HL-60 (cell line): Measurements from ENCODE around the gene CRTC1.
A peak's percentile ranks its signal among the peaks of the same experiment; 100 is the strongest.

Experiments used
- CTCF ChIP-seq: IDR thresholded peaks from one replicate; pipeline ENCODE4 v1.5.1; 2011; ENCODE audit warnings: low read length, control low read depth, inconsistent platforms; ENCODE audit not compliant: insufficient read depth
- POLR2AphosphoS5 ChIP-seq: IDR thresholded peaks from 2 replicates; pipeline ENCODE4 v1.6.1; 2012; ENCODE audit warnings: low read depth
- REST ChIP-seq: IDR thresholded peaks from 2 replicates; pipeline ENCODE4 v1.6.1; 2012; ENCODE audit warnings: low read depth; ENCODE audit not compliant: insufficient replicate concordance
- SPI1 ChIP-seq: IDR thresholded peaks from 2 replicates; pipeline ENCODE4 v1.6.1; 2012; ENCODE audit warnings: low read depth, mild to moderate bottlenecking, borderline replicate concordance

- TF ChIP-seq CTCF (no peak), REST (no peak), SPI1 (peak; percentile 93), POLR2AphosphoS5 (no peak)
These were observed 24.0 kb upstream of the CRTC1 start for GRCh38 chr19:18659281-18660050.
